Measurements from ENCODE around the gene LY6G6C. TPM values are rescaled to one million over a fixed set of nuclear protein-coding genes. Genes with fewer than 3 reads are reported as not detected.
A peak's percentile ranks its signal among the peaks of the same experiment; 100 is the strongest.

LY6G6C gene
- total and polyA plus RNA-seq, 2 of the 13 experiments (the other 11 are each of a cell fraction or from before 2014, with no cell fraction given): 0.15 TPM; not detected in 1

DNA sequence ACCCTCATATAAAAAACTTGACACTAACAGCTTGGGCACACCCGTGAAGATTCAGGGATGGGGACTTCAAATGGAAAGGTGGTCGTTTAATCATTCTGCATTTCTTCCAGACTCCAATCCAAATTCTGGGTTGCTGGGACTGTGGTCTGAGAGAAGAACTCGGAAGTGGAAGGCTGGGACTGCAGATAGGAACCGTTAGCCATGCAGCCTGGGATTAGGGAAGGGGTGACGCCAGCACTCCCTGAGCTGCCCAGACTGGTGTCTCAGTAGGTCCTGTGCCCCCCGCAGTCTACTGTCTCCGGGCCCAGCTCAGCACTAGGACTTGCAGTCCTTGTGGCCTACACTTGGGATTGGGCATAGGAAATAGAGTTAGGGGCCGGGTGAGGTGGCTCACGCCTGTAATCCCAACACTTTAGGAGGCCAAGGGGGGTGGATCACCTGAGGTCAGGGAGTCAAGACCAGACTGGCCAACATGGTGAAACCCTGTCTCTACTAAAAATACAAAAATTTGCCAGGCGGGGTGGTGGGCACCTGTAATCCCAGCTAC lies 15.3 kb upstream of the LY6G6C start (continued):
- TF ChIP-seq, protein P1, sequence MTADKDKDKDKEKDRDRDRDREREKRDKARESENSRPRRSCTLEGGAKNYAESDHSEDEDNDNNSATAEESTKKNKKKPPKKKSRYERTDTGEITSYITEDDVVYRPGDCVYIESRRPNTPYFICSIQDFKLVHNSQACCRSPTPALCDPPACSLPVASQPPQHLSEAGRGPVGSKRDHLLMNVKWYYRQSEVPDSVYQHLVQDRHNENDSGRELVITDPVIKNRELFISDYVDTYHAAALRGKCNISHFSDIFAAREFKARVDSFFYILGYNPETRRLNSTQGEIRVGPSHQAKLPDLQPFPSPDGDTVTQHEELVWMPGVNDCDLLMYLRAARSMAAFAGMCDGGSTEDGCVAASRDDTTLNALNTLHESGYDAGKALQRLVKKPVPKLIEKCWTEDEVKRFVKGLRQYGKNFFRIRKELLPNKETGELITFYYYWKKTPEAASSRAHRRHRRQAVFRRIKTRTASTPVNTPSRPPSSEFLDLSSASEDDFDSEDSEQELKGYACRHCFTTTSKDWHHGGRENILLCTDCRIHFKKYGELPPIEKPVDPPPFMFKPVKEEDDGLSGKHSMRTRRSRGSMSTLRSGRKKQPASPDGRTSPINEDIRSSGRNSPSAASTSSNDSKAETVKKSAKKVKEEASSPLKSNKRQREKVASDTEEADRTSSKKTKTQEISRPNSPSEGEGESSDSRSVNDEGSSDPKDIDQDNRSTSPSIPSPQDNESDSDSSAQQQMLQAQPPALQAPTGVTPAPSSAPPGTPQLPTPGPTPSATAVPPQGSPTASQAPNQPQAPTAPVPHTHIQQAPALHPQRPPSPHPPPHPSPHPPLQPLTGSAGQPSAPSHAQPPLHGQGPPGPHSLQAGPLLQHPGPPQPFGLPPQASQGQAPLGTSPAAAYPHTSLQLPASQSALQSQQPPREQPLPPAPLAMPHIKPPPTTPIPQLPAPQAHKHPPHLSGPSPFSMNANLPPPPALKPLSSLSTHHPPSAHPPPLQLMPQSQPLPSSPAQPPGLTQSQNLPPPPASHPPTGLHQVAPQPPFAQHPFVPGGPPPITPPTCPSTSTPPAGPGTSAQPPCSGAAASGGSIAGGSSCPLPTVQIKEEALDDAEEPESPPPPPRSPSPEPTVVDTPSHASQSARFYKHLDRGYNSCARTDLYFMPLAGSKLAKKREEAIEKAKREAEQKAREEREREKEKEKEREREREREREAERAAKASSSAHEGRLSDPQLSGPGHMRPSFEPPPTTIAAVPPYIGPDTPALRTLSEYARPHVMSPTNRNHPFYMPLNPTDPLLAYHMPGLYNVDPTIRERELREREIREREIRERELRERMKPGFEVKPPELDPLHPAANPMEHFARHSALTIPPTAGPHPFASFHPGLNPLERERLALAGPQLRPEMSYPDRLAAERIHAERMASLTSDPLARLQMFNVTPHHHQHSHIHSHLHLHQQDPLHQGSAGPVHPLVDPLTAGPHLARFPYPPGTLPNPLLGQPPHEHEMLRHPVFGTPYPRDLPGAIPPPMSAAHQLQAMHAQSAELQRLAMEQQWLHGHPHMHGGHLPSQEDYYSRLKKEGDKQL (CRISPR knock-in tag; IDR thresholded peaks at IDR 0.05; ENCODE audit: low read depth): no peak
- TF ChIP-seq, protein P2, sequence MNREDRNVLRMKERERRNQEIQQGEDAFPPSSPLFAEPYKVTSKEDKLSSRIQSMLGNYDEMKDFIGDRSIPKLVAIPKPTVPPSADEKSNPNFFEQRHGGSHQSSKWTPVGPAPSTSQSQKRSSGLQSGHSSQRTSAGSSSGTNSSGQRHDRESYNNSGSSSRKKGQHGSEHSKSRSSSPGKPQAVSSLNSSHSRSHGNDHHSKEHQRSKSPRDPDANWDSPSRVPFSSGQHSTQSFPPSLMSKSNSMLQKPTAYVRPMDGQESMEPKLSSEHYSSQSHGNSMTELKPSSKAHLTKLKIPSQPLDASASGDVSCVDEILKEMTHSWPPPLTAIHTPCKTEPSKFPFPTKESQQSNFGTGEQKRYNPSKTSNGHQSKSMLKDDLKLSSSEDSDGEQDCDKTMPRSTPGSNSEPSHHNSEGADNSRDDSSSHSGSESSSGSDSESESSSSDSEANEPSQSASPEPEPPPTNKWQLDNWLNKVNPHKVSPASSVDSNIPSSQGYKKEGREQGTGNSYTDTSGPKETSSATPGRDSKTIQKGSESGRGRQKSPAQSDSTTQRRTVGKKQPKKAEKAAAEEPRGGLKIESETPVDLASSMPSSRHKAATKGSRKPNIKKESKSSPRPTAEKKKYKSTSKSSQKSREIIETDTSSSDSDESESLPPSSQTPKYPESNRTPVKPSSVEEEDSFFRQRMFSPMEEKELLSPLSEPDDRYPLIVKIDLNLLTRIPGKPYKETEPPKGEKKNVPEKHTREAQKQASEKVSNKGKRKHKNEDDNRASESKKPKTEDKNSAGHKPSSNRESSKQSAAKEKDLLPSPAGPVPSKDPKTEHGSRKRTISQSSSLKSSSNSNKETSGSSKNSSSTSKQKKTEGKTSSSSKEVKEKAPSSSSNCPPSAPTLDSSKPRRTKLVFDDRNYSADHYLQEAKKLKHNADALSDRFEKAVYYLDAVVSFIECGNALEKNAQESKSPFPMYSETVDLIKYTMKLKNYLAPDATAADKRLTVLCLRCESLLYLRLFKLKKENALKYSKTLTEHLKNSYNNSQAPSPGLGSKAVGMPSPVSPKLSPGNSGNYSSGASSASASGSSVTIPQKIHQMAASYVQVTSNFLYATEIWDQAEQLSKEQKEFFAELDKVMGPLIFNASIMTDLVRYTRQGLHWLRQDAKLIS (CRISPR knock-in tag; IDR thresholded peaks at IDR 0.05): peak; percentile 85; the same call in 1 of the 2 replicates
- TF ChIP-seq CHD4 (IDR thresholded peaks at IDR 0.05; ENCODE audit: borderline replicate concordance, low read length) (peak; percentile 65; the same call in 1 of the 2 replicates), KMT2B (CRISPR knock-in tag; IDR thresholded peaks at IDR 0.05) (0 out of 2 replicates have a peak, but pooled peaks have one; percentile 5), STAT5B (CRISPR knock-in tag; IDR thresholded peaks at IDR 0.05) (0 out of 2 replicates have a peak, but pooled peaks have one; percentile 8), ZNF468 (CRISPR knock-in tag; IDR thresholded peaks at IDR 0.05) (no peak), SRY (CRISPR knock-in tag; IDR thresholded peaks at IDR 0.05) (peak; percentile 11; the same call in 1 of the 2 replicates), CHD2 (IDR thresholded peaks at IDR 0.05; ENCODE audit: low read depth, low read length) (0 out of 2 replicates have a peak, but pooled peaks have one; percentile 22), ZNF430 (CRISPR knock-in tag; IDR thresholded peaks at IDR 0.05) (no peak; the same call in 1 of the 2 replicates), ZBTB7A (CRISPR knock-in tag; IDR thresholded peaks at IDR 0.05) (peak; percentile 60; the same call in 1 of the 2 replicates), FOXK1 (CRISPR knock-in tag; IDR thresholded peaks at IDR 0.05; ENCODE audit: borderline replicate concordance, low read depth) (peak; percentile 1; the same call in 1 of the 2 replicates), ZMYM4 (CRISPR knock-in tag; IDR thresholded peaks at IDR 0.05) (peak; percentile 7; the same call in 1 of the 2 replicates), ZNF12 (CRISPR knock-in tag; IDR thresholded peaks at IDR 0.05) (peak; percentile 34; the same call in 1 of the 2 replicates)
- TF ChIP-seq, protein P3, sequence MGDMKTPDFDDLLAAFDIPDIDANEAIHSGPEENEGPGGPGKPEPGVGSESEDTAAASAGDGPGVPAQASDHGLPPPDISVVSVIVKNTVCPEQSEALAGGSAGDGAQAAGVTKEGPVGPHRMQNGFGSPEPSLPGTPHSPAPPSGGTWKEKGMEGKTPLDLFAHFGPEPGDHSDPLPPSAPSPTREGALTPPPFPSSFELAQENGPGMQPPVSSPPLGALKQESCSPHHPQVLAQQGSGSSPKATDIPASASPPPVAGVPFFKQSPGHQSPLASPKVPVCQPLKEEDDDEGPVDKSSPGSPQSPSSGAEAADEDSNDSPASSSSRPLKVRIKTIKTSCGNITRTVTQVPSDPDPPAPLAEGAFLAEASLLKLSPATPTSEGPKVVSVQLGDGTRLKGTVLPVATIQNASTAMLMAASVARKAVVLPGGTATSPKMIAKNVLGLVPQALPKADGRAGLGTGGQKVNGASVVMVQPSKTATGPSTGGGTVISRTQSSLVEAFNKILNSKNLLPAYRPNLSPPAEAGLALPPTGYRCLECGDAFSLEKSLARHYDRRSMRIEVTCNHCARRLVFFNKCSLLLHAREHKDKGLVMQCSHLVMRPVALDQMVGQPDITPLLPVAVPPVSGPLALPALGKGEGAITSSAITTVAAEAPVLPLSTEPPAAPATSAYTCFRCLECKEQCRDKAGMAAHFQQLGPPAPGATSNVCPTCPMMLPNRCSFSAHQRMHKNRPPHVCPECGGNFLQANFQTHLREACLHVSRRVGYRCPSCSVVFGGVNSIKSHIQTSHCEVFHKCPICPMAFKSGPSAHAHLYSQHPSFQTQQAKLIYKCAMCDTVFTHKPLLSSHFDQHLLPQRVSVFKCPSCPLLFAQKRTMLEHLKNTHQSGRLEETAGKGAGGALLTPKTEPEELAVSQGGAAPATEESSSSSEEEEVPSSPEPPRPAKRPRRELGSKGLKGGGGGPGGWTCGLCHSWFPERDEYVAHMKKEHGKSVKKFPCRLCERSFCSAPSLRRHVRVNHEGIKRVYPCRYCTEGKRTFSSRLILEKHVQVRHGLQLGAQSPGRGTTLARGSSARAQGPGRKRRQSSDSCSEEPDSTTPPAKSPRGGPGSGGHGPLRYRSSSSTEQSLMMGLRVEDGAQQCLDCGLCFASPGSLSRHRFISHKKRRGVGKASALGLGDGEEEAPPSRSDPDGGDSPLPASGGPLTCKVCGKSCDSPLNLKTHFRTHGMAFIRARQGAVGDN (CRISPR knock-in tag; IDR thresholded peaks at IDR 0.05): peak; percentile 53

All from HepG2 (cell line).